ENCODE measurements around the gene SFXN5.
"Not testable (repeated sequence)": the region's sequence is repeated elsewhere in the genome, so short reads cannot be mapped to it uniquely, and the experiment has no call there.

Gene SFXN5

DNA sequence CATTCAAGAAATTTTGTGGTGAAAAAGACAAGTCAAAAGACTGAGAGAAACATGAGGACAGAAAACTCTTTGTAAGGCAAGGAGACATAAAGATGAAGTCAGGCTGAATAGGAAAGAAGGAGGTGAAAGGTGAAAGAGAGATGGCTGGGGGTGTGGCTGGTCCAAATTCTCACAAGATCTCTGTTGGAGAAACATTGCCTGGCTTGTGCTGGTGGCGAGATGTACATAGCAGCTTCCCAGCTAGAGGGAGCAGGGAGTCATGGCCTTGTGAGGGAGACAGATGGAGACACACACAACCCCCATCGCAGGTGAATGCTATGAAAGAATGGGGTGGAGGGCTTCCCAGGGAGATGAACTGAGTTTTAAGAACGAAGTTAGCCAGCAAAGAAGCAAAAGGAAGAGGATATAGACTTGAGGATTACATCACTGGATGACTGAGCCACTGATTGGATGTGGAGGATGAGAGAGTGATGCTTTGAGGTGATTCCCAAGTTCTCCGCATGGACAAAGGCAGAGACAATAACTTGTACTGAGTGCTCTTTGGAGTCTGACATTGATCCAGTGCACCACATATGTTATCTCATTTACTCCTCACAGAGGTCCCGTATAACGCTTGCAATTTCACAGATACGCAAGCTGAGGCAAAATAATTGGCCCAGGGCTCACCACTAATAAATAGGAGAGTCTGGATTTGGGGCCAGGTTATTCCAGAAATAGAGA, 157.9 kb downstream of the SFXN5 start:
- Histone ChIP-seq H3K27ac (ENCODE audit: low read depth, low read length) (no peak overlapping the region), H3K4me1 (ENCODE audit: control insufficient read depth, insufficient read depth, low read length) (peaks cover 9% of the 10 kb centered on the region), H3K4me3 (ENCODE audit: low read length) (no peak overlapping the region), H3K27me3 (ENCODE audit: control insufficient read depth, insufficient read depth, low read length) (peaks cover 48% of the 10 kb centered on the region), H3K9ac (ENCODE audit: low read length) (no peak overlapping the region), H3K36me3 (ENCODE audit: control insufficient read depth, insufficient read depth, low read length) (no peaks in the 10 kb centered on the region)

DNA sequence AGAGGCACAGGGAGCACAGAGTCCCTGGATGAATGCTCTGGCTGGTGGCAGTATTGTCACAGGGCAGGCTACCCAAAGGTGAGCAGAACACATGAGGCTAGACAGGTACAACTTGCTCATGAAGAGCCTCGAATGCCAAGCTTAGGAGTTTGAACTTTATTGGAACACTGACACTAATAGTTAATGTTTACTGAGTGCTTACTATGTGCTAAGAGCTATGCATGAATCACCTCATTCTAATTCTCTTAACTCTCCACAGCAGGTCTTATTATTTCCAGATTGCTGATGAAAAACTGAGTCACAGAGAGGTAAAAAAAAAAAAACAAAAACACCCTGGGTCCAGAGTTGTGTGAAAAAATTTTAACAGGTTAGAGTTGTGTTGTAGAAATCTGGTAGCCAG, 160.3 kb downstream of the SFXN5 start:
- peaks cover 35% of the 10 kb centered on the region for H3K27me3 ChIP-seq (ENCODE audit: control insufficient read depth, insufficient read depth, low read length)

DNA sequence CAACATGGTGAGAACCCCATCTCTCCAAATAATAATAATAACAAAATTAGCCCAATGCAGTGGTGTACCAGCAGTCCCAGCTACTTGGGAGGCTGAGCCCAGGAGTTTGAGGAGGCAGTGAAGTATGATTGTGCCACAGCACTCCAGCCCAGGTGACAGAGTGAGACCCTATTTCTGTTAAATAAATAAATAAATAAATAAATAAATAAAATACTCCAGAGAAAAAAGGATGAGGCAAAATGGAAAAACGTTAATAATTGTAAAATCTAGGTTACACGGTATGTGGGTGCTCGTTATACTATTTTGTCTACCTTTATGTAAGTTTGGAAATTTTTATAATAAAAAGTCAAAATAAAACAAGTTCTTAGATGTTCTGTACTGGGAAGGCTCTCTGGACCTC, 162.8 kb downstream of the SFXN5 start:
- Histone ChIP-seq H3K36me3 (ENCODE audit: control insufficient read depth, insufficient read depth, low read length) (no peaks in the 10 kb centered on the region), H3K4me3 (ENCODE audit: low read length) (no peak overlapping the region), H3K27ac (ENCODE audit: low read depth, low read length) (no peak overlapping the region), H3K9ac (ENCODE audit: low read length) (no peak overlapping the region), H3K27me3 (ENCODE audit: control insufficient read depth, insufficient read depth, low read length) (peaks cover 15% of the 10 kb centered on the region), H3K4me1 (ENCODE audit: control insufficient read depth, insufficient read depth, low read length) (no peaks in the 10 kb centered on the region)

More for the DNA sequence above, 160.3 kb downstream of the SFXN5 start:
- no peak overlapping the region for H3K27ac ChIP-seq (ENCODE audit: low read depth, low read length)
- H3K36me3 ChIP-seq (ENCODE audit: control insufficient read depth, insufficient read depth, low read length), result no peaks in the 10 kb centered on the region
- H3K4me3 ChIP-seq (ENCODE audit: low read length), result no peak overlapping the region
- peaks cover 4% of the 10 kb centered on the region for H3K4me1 ChIP-seq (ENCODE audit: control insufficient read depth, insufficient read depth, low read length)
- no peak overlapping the region for H3K9ac ChIP-seq (ENCODE audit: low read length)

DNA sequence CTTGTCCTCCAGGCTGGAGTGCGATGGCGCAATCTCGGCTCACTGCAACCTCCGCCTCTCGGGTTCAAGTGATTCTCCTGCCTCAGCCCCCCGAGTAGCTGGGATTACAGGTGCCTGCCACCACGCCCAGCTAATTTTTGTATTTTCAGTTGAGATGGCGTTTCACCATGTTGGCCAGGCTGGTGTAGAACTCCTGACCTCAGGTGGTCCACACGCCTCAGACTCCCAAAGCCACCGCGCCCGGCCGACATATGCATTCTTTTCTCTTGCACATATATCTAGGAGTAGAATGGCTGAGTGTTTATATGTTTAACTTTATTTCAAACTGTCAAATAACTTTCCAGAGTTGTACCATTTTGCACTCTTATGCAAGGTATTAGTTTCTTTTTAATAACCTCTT, 164.1 kb downstream of the SFXN5 start:
- not testable (repeated sequence) for H3K27me3 ChIP-seq (ENCODE audit: control insufficient read depth, insufficient read depth, low read length); H3K9ac ChIP-seq (ENCODE audit: low read length); H3K4me3 ChIP-seq (ENCODE audit: low read length); H3K27ac ChIP-seq (ENCODE audit: low read depth, low read length); H3K4me1 ChIP-seq (ENCODE audit: control insufficient read depth, insufficient read depth, low read length); H3K36me3 ChIP-seq (ENCODE audit: control insufficient read depth, insufficient read depth, low read length)

DNA sequence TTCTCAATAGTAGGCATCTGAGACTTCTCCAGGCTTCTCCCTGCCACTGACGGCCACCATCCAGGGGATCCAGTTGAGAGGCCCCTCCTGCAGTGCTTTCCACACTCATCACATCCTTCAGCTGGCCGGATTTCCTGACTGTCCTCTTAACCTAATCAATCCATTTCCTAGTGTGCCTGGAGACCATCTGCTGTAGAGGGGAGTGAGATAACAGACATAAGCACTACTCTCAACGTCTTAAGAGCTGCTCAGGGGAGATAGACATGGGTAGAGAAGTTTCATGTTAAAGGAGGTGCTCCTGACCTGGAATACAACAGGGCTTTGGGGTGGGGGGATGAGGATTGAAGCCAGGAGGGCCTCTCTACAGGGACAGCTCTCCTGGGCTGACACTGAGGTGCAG, 170.1 kb downstream of the SFXN5 start:
- H3K4me3 ChIP-seq (ENCODE audit: low read length), result no peak overlapping the region
- peaks cover 6% of the 10 kb centered on the region for H3K27me3 ChIP-seq (ENCODE audit: control insufficient read depth, insufficient read depth, low read length)
- no peaks in the 10 kb centered on the region for H3K4me1 ChIP-seq (ENCODE audit: control insufficient read depth, insufficient read depth, low read length)
- H3K27ac ChIP-seq (ENCODE audit: low read depth, low read length), result no peak overlapping the region
- no peaks in the 10 kb centered on the region for H3K36me3 ChIP-seq (ENCODE audit: control insufficient read depth, insufficient read depth, low read length)
- H3K9ac ChIP-seq (ENCODE audit: low read length), result no peak overlapping the region

DNA sequence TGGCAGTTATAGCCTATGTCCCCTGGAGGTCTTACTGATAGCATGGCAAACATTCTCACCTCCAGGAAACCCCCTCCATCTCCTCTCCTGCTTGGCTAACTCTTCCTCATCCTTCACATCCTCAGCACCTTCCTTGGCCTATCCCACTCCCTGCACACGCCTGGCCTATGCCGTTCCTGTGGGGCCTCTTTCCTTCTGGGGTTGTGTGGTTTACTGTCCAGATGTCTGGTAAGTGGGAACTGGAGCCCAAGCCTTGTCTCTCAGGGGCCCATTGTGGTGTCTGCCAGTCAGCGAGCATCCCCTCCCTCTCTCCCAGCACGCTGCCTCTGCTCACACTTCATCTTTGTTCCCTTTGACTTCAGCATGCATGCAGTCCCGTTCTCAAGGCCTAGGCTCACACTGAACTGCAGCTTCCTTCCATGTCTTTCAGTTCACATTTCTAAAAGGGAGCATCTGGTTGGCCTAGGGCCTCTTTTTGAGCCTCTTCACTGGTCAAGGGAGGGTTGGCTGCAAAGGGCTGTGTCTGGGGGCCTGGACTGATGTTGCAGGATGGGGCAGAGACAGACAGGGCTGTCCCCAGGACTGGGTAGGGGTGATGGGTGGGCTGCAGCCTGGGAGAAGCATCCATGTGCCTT, 171.2 kb downstream of the SFXN5 start:
- Histone ChIP-seq H3K4me3 (ENCODE audit: low read length) (no peak overlapping the region), H3K27ac (ENCODE audit: low read depth, low read length) (no peak overlapping the region), H3K9ac (ENCODE audit: low read length) (no peak overlapping the region), H3K4me1 (ENCODE audit: control insufficient read depth, insufficient read depth, low read length) (no peaks in the 10 kb centered on the region), H3K27me3 (ENCODE audit: control insufficient read depth, insufficient read depth, low read length) (peaks cover 6% of the 10 kb centered on the region), H3K36me3 (ENCODE audit: control insufficient read depth, insufficient read depth, low read length) (no peaks in the 10 kb centered on the region)

DNA sequence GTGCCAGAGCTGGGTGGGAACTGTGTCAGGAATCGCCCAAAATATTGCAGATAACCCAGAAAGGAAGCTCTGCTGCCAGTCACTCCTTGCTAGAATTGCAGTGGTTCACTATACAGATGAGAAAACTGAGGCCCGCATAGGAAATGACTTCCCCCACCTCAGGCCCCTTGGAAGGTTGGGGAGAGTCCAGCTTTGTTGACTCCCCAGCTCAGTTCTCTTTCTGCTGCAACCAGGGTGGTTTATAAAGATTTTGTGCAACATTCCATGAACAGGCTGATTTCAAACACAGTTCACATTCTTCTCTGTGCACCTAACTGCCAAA, 173.0 kb downstream of the SFXN5 start:
- no peaks in the 10 kb centered on the region for H3K36me3 ChIP-seq (ENCODE audit: control insufficient read depth, insufficient read depth, low read length)
- H3K4me3 ChIP-seq (ENCODE audit: low read length), result no peak overlapping the region
- no peak overlapping the region for H3K27ac ChIP-seq (ENCODE audit: low read depth, low read length)
- H3K27me3 ChIP-seq (ENCODE audit: control insufficient read depth, insufficient read depth, low read length), result peaks cover 6% of the 10 kb centered on the region
- H3K9ac ChIP-seq (ENCODE audit: low read length), result no peak overlapping the region
- no peaks in the 10 kb centered on the region for H3K4me1 ChIP-seq (ENCODE audit: control insufficient read depth, insufficient read depth, low read length)

DNA sequence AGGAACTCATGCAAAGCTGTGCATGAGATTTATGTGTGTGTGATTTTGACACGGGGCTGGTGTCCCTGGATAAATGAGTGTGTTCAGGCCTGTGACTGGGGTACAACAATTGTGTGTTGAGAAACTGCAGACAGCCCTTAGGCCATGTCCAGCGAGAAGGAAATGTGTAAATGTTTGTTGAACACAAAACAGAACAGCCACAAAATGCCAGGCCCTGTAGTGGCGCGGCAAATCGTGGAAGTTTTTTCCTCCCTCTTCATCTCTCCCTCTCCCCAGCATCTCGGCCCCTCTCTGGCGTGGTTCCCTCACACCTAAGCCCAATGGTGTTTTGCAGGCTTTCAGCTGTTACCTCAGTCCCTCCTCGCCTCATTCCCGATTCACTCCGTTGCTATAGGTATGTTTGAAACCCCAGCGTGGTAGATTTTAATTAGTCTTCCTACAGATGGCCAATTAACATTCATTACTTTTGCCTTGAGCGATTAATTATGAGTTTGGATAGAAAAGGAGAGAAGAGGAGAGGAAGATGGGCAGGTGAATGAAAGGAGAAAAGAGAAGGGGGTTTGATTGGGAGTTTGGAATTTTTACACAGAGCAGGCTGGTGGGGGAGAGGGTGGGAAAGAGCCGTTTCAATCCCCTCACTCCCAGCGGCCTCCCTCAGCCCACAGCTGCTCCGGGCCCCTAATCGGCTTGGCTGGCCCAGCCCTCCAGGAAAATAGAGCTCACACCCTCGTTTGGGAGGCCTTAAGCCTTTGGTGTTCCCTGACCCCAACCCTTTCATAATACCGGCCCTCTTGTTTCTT, 173.5 kb downstream of the SFXN5 start:
- Histone ChIP-seq H3K36me3 (ENCODE audit: control insufficient read depth, insufficient read depth, low read length) (no peaks in the 10 kb centered on the region), H3K4me3 (ENCODE audit: low read length) (no peak overlapping the region), H3K27ac (ENCODE audit: low read depth, low read length) (no peak overlapping the region), H3K27me3 (ENCODE audit: control insufficient read depth, insufficient read depth, low read length) (peaks cover 6% of the 10 kb centered on the region), H3K9ac (ENCODE audit: low read length) (no peak overlapping the region), H3K4me1 (ENCODE audit: control insufficient read depth, insufficient read depth, low read length) (no peaks in the 10 kb centered on the region)

DNA sequence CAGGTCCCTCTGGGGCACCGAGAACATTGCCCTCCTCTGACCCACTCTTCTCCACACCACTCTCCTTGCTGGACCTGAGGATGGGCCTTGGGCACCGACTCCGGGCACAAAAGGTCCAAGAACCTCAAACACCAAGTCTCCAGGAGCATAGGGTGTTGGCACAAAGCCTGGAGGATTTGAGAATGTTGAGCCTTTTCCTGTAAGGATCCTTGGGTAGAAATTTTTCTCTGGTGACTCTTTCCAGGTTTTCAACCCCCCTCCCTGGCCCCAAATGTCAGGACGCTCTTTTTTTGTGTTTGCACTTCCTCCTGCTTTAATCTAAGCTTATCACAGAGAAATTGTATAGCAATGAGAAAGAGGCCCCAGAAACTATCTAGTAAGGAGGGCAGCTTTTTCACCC, 175.1 kb downstream of the SFXN5 start:
- H3K4me3 ChIP-seq (ENCODE audit: low read length), result no peak overlapping the region
- no peaks in the 10 kb centered on the region for H3K4me1 ChIP-seq (ENCODE audit: control insufficient read depth, insufficient read depth, low read length)
- H3K36me3 ChIP-seq (ENCODE audit: control insufficient read depth, insufficient read depth, low read length), result peaks cover 6% of the 10 kb centered on the region
- H3K27me3 ChIP-seq (ENCODE audit: control insufficient read depth, insufficient read depth, low read length), result peaks cover 6% of the 10 kb centered on the region
- H3K27ac ChIP-seq (ENCODE audit: low read depth, low read length), result no peak overlapping the region
- H3K9ac ChIP-seq (ENCODE audit: low read length), result no peak overlapping the region

DNA sequence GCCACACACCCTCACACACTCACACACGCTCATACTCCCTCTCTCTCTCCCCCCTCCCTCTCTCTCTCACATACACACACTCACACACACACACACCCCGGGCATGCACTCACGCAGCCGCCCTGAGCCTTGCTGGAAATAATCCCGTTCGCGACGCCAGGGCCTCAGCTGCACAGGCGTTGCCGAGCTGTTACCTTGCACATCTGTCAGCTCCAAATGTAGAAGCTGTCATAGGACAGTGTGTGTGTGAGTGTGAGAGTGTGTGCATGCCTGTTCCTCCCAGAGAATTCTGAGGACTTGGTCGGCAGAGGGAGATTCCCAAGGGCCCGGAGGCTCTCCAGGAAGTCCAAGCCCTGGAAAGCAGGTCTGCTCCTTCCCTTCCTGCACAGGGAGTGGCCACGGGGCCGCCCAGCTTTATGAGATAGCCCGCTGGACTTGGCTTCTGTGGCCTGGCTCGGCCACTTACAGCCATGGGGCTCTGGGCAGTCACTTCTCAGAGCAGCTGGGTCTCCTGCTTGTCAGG, 175.7 kb downstream of the SFXN5 start:
- Histone ChIP-seq H3K4me3 (ENCODE audit: low read length) (peak overlapping the region; percentile 20), H3K4me1 (ENCODE audit: control insufficient read depth, insufficient read depth, low read length) (no peaks in the 10 kb centered on the region), H3K36me3 (ENCODE audit: control insufficient read depth, insufficient read depth, low read length) (peaks cover 9% of the 10 kb centered on the region), H3K27ac (ENCODE audit: low read depth, low read length) (no peak overlapping the region), H3K9ac (ENCODE audit: low read length) (no peak overlapping the region), H3K27me3 (ENCODE audit: control insufficient read depth, insufficient read depth, low read length) (peaks cover 6% of the 10 kb centered on the region)

DNA sequence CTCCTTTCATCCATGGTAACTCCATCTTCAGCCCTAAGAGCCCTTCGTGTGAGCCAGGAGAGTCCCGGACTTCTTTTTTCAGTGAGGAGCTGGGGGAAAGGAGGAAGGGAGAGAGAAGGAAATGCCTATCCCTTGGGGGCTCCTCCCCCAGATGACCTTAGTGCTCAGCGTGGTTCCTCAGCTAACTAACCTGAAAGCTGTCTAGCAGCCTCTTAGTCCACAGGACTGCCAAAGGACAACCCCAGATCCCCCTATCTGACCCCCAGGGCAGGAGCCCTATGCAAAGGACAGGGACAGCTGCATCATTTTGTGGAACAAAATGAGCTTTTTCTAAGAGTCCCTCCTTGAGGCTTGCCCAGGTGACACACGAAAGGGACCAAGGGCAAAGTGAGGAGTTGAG, 176.4 kb downstream of the SFXN5 start:
- Histone ChIP-seq H3K36me3 (ENCODE audit: control insufficient read depth, insufficient read depth, low read length) (peaks cover 9% of the 10 kb centered on the region), H3K4me3 (ENCODE audit: low read length) (peak overlapping the region; percentile 20), H3K27ac (ENCODE audit: low read depth, low read length) (no peak overlapping the region), H3K4me1 (ENCODE audit: control insufficient read depth, insufficient read depth, low read length) (no peaks in the 10 kb centered on the region), H3K9ac (ENCODE audit: low read length) (no peak overlapping the region), H3K27me3 (ENCODE audit: control insufficient read depth, insufficient read depth, low read length) (peaks cover under 1% of the 10 kb centered on the region)

DNA sequence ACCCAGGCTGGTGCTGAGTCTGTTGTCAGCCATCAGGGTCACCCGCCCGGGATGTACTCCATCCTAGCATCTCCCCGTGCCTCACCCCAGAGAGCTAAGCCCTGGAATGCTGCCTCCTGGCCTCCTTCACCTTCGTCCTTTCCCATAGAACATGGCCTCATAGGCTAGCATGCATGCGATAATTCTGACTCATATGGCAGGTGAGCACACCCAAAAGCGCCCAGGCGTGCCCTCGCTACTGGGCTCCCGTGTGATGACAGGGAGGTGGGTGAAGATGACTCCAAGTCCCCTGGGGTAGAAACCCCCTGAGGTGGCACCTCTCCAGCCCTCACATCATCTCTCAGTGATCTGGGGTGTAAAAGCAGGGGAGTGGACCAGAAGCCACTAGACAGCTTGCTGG, 177.0 kb downstream of the SFXN5 start:
- H3K36me3 ChIP-seq (ENCODE audit: control insufficient read depth, insufficient read depth, low read length), result peaks cover 12% of the 10 kb centered on the region
- H3K4me3 ChIP-seq (ENCODE audit: low read length), result no peak overlapping the region
- H3K9ac ChIP-seq (ENCODE audit: low read length), result no peak overlapping the region
- H3K27me3 ChIP-seq (ENCODE audit: control insufficient read depth, insufficient read depth, low read length), result no peaks in the 10 kb centered on the region
- H3K27ac ChIP-seq (ENCODE audit: low read depth, low read length), result no peak overlapping the region
- no peaks in the 10 kb centered on the region for H3K4me1 ChIP-seq (ENCODE audit: control insufficient read depth, insufficient read depth, low read length)
